GM12864 (cell line): ENCODE data around the gene KIF2C.

ENCODE experiments used
- DNase-seq: peaks from one replicate; pipeline ENCODE4 v3.0.0-alpha.2; 2011; ENCODE audit warnings: low read depth
- H3K4me3 ChIP-seq: 2 replicates; pipeline ENCODE4 v1.5.1; 2011; ENCODE audit warnings: mild to moderate bottlenecking, low read depth, low read length, control low read depth
- TF ChIP-seq, protein P1 (sequence below): IDR thresholded peaks from 2 replicates; pipeline ENCODE4 v1.5.1; 2011; ENCODE audit warnings: low read depth, mild to moderate bottlenecking, moderate library complexity, low read length, control low read depth, inconsistent platforms; ENCODE audit errors: missing control alignments

The KIF2C gene

DNA sequence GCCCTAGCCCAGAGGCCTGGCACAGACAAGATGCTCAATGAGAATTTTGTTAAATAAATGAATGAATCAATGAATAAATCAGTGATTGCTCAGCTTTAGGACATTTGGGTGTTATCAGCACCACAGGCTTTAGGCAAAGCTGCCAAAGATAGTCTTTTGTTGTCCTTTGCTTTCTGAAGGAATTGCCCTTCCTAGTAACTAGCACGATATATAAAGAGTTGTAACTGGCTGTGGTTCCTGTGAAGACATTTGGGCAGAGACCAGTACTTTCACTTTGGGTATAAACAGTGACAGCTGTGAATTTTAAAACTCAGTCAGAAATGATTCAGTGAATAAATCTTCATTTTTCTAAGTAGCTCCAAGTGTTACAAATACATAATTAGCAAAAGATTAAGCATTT, 22.0 kb upstream of the KIF2C start:
- no peak overlapping the region for H3K4me3 ChIP-seq
- TF ChIP-seq, protein P1, sequence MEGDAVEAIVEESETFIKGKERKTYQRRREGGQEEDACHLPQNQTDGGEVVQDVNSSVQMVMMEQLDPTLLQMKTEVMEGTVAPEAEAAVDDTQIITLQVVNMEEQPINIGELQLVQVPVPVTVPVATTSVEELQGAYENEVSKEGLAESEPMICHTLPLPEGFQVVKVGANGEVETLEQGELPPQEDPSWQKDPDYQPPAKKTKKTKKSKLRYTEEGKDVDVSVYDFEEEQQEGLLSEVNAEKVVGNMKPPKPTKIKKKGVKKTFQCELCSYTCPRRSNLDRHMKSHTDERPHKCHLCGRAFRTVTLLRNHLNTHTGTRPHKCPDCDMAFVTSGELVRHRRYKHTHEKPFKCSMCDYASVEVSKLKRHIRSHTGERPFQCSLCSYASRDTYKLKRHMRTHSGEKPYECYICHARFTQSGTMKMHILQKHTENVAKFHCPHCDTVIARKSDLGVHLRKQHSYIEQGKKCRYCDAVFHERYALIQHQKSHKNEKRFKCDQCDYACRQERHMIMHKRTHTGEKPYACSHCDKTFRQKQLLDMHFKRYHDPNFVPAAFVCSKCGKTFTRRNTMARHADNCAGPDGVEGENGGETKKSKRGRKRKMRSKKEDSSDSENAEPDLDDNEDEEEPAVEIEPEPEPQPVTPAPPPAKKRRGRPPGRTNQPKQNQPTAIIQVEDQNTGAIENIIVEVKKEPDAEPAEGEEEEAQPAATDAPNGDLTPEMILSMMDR = no peak
- no peak for DNase-seq

- DNase-seq = no peak
- TF ChIP-seq, protein P1 = no peak
- H3K4me3 ChIP-seq = no peak overlapping the region
Observed at GRCh38 chr1:44718091-44718490, 21.5 kb upstream of the KIF2C start.

GRCh38 chr1:44719318-44719717, 20.3 kb upstream of the KIF2C start:
- no peak overlapping the region for H3K4me3 ChIP-seq
- DNase-seq = no peak
- TF ChIP-seq, protein P1 = no peak

DNA sequence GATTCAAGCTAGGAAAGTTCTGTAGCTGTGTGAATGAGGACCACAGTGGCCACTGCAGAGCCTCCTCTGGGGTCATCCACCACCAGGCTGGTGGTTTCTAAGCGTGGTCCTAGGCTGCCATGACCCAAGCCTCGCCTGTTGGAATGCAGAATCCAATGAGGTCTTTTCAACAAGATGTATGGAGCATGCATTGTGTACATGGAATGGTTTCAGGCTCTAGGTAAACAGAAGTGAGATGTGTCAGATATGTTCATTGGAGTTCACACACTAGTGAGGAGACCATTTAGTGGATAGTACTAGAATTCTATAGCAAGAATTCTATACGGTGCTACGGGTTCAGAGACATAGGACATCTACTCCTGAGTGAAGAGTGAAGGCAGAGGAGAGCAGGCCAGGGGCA, 19.4 kb upstream of the KIF2C start:
- TF ChIP-seq, protein P1 = no peak
- no peak for DNase-seq
- H3K4me3 ChIP-seq = no peak overlapping the region

GRCh38 chr1:44721485-44722361, 17.9 kb upstream of the KIF2C start:
- no peak overlapping the region; the same call in 1 of the 2 replicates for H3K4me3 ChIP-seq
- TF ChIP-seq, protein P1 = no peak
- DNase-seq = peak; percentile 99

DNA sequence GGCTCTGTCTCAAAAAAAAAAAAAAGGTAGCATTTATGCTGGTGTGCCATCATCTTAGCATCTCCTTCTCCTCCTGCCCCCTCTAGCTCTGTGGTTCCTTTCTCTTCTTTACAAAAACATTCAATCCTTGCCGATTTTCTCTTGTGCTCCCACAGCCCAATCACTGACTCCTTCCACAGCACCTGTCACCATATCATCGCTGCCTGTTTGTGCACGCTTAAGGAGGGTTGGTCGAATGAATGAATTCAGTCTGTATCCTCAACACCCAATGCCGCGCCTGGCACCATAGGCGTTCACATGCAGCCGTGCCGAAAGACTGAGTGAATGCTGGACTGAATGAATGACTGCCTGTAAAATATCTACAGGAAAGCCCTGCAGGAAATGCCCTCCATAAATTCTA, 16.6 kb upstream of the KIF2C start:
- no peak for DNase-seq
- TF ChIP-seq, protein P1 = no peak
- H3K4me3 ChIP-seq = no peak overlapping the region
